Measurements from ENCODE around the gene NTRK2.
"Not testable (repeated sequence)": the region's sequence is repeated elsewhere in the genome, so short reads cannot be mapped to it uniquely, and the experiment has no call there.

The NTRK2 gene

DNA sequence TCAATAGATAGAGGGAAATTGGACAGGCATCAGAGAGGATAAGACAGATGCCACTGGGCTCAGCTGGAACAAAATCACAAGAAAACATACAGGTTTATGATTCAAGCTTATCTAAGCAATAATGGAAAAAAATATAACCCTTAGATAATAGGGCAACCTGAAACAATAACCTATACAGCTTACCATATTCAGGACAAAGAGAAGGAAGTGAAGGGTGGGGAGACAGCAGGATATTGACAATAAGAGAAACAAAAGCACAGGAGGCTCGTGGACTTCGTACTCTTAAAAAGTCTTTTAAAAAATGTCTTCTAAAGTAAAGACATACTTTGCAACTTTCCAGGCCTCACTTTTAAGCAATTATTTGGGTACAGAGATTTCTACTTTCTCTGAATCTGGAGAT, 225.3 kb downstream of the NTRK2 start:
- DNase-seq (ENCODE audit: low read depth): no peak

DNA sequence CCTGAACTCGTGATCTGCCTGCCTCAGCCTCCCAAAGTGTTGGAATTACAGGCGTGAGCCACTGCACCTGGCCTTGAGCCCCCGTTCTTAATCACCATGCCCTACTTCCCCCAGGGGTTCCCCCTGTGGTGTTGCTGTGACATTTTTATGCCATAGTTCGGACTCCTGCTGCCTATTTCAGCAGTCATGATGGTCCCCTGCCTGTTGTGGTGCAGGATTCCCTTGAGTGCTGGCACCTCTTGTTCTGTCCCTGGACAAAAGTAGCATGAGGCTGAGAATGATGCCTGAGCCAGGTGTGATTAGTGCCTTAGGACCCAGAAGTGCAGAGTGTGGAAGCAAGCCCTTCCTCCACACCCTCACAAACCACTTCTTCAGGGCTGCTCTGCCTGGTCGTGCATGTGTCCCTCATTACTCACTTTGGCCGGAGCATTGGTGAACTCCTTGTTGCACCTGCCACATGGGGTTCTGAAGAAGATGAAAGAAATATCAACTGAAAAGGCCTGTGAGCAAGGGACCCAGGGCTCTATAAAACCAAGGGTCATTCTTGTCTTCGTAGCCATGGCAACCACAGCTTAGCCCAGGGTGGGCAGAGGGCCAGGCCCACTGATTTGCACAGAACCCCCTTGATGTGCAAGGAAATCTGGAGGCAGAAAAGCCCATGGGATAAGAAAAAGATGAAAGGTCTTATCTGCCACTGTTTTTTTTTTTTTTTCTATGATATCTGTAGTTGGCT, 228.0 kb downstream of the NTRK2 start:
- DNase-seq (ENCODE audit: low read depth): no peak

DNA sequence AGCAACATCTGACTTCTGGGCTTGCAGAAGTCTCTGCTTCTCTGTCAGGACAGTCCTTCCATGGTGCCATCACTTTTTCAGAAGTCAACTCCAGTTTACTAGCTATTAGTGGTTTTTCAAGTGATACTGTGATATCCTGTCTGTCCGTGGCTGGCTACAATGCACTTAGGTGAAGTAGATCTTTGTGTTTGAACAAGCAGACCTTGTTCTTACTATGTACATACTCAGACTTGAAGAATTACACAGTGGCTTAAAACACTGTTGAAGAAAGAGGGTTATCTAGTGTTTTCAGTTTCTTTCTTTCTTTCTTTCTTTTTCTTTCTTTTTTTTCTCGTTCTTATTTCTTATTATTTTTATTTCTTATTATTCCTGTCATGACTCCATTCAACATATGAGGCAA, 228.7 kb downstream of the NTRK2 start:
- DNase-seq (ENCODE audit: low read depth): no peak

DNA sequence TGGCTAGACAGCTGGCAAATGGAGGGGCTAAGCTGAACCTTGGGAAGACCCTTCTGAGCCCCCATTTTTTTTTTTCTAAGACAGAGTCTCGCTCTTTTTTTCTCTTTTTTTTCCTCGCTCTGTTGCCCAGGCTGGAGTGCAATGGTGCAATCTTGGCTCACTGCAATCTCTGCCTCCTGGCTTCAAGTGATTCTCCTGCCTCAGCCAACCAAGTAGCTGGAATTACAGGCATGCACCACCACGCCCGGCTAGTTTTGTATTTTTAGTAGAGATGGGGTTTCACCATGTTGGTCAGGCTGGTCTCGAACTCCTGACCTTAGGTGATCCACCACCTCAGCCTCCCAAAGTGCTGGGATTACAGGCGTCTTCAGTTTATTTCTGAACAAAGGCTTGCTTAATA, 229.1 kb downstream of the NTRK2 start:
- DNase-seq (ENCODE audit: low read depth): not testable (repeated sequence)

DNA sequence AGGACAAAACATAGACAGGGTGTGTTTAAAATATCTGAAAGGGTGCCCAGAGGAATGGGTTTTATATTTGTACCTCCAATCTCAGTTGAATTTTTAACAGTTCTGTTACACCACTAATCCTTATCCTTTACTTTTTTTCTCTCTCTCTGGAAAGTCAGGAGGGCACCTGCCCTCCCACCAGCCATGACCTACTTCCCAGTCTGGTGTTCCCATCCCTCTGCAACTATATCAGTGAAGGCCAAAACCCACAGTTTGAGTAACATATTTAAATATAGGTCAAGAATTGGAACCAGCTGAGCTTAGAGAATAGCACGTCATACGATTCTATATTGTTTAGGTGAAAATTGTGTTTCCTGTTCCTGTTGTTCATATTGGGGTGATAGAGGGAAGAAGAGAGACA, 229.8 kb downstream of the NTRK2 start:
- no peak for DNase-seq (ENCODE audit: low read depth)

DNA sequence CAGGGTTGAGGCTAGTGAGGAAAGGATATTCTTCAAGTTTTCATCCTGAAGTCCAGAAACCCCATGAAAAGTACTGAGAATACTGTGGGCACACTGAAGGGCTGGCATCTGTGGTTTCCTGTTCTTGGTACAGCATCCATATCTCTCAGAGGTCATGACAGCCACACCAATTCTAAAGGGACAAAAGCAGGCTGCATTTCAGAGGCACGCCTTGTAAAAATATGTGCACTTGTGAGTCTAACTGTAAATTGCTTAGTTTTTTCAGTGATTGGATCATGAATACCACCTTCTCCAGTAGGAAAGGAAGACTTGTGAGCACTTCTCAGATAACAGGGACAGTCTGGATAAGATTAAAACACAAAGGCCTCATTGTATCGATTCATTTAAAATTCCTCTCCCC, 230.9 kb downstream of the NTRK2 start:
- DNase-seq (ENCODE audit: low read depth): no peak

DNA sequence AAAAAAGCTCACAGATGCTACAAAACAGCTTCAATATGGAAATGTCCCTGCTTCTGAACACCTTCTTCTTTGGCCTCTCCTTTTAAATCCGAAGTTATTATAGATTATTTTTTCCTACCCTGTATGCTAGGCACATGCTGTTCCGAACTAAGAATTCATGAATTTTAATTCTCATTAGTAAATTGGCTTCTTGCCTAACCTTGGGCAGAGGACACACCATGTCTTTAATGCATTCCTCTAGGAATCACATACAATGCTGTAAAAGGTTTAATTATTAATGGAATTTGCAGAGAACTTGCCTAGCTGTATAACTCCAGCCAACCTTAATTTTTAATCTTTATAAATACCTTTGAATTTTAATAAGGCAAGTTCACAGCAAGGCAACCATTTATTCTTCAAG, 234.4 kb downstream of the NTRK2 start:
- DNase-seq (ENCODE audit: low read depth): no peak

DNA sequence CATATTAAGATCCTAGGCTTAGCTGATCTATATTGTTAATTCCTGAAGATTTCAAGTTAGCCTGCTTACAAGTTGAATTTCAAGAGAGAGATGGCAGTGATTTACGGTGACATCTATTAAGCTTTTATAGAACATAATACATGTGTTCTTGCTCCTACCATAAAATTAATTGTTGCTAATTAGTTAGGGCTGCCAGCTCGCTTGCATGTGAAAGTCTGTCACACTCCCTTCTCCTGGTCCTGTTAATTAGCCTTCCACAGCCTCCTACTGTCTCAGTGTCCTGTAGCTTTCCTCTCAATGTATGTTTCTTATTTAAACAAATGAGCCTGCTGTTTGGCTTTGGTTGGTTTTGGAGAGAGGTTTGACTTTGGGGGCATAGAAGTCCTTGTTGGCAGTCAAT, 247.2 kb downstream of the NTRK2 start:
- no peak for DNase-seq (ENCODE audit: low read depth)

DNA sequence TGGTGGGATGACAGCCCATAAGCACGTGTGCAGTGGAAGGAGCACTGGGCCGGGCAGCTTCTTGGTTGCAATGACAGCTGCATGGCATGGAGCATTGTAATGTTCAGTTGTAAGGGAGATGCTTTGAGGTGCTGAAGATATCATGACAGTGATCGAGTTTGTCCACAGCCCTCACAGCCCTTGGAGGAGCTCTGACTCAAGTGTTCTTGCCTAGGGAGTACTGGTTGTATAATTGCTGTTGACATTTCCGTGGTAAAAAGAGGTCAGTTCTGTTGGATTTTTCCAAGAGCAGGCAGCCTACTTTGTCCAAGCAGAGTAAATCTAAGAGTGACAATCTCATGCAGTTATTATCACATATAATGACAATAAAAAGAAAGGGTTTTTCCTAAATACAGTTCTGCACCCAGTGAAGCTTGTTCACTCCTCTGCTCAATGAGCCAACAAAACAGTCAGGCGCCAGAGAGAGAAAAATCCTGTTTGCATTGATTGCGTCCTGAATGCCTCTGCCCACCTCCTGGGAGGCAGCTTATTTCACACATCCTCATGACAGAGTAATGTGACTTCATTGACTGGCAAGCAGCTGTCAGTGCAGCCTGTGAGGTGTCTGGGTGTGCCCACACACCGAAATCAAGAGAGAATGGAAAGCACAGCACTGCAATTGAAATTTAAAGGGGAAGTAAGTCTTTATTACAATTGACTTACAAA, 248.0 kb downstream of the NTRK2 start:
- no peak for DNase-seq (ENCODE audit: low read depth)

DNA sequence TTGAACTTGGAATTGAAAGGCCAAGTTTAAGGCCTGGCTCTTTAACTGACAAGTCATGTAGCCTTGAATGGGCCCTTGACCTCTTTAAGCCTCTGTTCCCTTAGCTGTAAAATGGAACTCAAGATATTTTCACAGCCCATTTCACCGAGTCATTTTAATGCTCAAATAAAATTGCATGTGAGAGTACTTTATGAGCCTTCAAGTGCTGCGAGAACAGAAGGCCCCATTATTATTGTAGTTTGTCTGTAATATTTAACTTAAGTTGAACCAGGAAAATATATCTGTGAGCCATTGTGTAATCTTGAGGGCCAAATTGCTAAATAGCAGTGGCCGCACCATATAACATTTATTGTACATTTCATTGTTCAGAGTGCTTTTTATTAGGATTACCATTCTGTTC, 249.9 kb downstream of the NTRK2 start:
- DNase-seq (ENCODE audit: low read depth): no peak

DNA sequence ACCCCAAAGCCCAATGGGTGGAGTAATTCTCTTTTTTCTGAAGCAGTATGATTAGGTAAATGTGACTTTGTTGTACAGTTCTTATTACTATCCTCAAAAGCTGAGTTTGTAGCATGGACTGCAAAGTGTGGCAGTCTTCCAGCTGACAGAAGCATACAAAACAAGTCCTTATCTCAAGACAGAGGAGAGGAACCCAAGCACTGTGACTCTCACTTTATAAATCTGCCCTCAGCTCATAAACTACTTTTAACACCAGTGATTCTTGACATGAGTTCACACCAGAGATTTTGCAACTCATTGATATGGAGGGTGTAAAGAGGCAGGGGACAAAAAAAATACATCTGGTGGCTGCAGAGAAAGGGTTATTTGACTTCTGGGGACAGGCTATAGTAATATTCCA, 251.6 kb downstream of the NTRK2 start:
- DNase-seq (ENCODE audit: low read depth): no peak

DNA sequence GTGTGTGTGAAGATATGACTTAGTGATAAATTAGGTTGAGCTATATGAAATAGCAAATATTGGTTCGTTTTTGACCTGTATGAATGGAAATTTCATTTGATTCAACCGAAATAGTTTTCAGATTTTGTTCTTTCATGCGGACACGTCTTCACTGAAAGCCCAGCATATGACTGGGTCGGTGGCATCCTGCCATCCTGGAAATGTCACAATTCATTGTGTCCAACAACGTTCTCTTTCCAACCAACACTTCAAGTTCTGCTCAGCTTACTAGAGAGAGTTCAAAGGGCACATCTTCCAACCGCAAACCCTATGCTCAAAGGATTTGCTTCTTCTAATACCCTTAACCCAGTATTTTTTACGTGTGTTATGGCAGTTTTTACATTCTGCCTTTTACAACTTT, 252.5 kb downstream of the NTRK2 start:
- DNase-seq (ENCODE audit: low read depth): peak; percentile 9

DNA sequence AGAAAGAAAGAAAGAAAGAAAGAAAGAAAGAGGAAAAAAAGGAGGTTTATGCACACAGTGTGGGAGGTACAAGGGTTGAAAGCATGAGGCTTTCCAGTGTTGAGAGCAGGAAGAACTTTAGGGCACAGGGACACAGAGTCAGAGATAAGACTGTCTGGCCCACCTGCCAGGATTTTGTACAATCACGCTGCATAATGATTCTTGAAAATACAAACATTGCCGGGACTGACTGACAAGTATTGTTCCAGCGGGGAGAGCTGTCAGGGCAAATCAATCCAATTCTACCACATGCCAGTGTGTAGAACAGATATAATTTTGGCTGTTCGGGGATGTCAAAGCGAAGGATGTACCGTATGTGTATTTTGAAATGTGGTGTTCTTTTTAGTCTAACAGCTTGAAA, 254.7 kb downstream of the NTRK2 start:
- no peak for DNase-seq (ENCODE audit: low read depth)

DNA sequence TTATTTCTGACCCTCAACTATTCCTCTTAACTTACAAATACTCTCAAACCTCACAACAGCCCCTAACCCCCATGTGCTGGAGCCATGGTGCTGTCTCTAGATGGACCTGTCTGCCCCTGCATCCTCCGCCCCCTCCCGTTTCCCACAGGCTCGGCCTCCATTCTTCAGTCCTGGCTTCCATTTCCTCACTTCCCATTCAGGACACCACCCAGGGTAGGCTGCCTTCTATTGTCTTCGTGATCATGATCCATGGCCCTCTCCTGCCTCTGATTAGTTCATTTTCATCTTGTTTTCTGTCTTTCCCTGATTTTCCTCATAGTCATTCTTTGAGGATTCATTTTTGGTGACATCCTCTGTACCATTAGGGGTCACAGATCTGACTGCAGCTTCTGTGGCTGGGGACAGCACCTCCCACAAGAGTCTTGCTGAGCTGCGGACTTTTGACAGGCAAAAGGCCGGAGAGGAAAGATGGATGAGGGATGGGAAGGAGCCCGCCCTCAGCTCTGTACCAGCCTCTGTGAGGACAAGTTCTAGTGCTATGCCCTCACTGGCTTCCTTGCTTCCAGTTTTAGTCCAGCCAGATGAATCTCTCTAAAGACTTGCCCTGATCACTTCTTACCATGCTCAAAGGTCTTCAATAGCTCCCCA, 255.8 kb downstream of the NTRK2 start:
- no peak for DNase-seq (ENCODE audit: low read depth)

DNA sequence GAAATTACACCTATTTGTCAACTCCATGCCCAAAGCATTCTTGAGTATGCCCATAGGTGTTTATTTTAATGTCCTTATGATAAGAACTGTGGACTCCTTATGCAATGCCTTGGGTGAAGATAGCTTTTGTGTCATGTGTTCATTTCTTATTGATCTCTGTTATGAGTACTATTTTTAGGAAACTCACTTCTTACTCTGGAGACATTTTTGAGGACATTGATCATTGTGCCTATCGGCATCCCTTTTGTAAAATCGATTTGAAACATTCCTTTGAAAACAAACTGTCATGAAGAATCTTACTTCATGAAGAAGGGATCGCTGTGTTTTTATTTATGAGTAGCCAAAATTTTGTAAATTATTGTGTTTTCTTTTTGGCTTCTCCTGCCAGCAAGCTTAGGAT, 257.3 kb downstream of the NTRK2 start:
- no peak for DNase-seq (ENCODE audit: low read depth)

DNA sequence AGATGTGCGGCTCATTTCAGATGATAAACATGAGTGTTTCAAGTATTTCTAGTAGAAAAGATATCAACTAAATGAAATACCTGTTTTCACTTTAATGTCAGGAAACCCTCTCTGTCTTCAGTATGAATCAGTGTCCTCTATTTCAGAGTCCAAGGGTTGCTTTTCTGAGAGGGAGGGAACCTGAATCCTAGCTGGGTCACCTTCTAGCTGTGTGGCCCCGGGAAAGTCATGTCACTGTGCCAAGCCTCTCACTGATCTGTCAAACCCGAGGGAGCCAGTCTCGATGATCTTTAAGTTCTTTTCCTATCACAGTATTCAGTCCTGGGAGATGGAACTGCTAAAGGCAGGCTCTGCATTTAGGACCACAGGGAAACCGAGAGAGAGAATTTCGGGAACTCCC, 258.9 kb downstream of the NTRK2 start:
- no peak for DNase-seq (ENCODE audit: low read depth)

DNA sequence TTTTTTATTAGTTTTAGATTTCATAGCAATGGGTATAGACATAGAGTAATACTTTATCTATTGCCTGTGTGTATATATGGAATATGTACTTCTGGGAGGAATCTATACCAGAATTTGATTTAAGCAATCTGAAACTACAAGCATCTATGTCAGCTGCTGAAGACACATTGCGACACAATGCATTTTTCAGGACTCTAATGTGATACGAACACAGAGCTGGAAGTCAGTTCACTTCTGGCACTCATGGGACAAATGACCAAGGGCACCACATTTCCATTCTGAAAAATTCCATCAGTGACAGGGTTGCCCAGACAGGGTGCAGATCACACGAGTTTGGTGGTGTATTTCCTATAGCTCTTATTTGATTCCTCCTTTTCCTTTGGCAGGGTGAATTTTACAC, 259.5 kb downstream of the NTRK2 start:
- no peak for DNase-seq (ENCODE audit: low read depth)

DNA sequence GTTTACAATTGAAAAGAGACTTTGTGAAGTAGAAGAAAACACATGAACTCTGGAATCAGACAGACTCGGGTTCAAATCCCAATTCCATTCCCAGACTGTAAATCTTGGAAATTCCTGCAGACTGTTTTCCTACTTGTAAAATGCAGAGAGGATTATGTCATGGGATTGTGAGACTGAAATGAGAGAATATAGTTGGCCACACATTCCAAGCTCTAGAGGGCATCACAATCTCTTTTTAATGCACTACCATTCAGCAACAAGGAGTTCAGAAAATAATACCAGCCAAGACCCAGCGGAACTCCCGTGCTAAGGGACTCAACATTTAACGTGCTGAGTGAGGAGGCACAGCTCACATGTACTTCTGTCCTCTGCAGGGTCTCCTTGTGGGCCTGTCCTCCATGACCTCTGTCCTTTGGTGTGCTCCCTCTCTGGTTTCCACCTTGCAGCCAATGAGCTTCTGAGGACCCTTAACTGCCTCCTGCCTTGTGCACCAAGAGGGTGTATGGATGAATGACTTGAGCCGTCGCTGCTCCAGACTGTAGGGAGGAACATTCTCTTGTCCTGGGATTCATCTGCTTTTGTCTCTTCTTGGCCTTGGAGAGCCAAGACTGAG, 263.5 kb downstream of the NTRK2 start:
- no peak for DNase-seq (ENCODE audit: low read depth)

DNA sequence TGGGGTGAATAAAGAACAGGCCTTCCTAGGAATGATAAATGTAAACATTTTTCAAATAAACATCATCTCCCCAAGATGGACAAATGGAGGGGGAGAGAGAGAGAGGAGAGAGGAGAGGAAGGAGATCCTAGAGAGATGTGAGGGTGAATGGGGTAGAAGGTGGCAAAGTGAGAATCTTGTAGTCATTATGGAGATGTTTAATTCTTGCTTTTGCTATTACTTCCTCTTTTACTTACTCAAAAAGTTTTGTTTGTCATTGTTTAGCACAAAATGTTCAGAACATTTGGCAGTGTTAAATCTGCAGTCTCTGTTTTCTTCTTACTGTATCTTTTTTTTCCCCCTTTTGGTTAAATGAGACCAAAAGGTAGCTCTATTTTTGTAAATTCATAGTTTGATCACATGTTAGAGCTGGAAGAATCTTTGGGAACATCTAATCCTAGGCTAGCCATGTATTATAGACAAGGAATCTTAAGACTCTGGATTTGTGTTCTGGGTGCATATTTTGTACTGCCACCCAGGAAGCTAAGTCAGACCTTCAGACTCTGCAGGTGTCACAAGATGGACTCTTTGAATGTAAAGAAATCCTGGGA, 266.1 kb downstream of the NTRK2 start:
- no peak for DNase-seq (ENCODE audit: low read depth)

DNA sequence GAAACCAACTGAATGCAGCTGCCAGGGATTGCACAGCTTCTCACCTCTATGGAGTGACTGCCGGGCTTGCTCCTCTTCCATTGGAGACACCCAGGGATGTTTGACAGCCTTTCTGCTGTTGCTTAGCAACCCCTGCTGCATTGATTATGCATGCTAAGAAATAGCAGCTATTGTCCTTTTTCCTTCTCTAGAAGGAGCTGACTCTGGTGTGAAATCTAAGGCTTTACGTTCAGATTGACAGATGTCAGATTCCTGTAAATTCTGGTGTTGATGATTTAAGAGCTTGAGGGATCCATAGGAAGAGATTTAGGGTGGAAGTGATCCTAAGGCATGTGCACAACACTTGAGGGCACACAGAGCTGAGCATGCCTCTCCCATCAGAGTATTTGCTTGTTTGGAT, 267.7 kb downstream of the NTRK2 start:
- DNase-seq (ENCODE audit: low read depth): no peak

DNA sequence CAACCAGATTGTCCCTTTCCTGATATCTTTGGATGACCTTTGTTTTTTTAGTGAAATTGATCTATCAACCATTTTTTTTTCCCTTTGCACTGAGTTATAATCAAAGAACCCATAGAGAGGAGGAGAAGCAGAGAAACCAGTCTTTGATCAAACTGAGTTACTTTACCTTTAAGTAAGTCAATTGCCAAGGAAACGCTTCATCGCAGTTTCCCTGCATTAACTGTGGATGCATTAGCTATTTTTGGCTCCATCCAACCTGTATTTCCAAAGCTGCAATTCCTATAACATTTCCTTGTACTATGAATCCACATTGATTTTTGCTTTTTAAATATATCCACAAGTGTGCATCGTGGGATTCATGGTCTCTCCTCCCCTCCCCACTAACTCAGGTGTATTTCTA, 268.1 kb downstream of the NTRK2 start:
- no peak for DNase-seq (ENCODE audit: low read depth)

DNA sequence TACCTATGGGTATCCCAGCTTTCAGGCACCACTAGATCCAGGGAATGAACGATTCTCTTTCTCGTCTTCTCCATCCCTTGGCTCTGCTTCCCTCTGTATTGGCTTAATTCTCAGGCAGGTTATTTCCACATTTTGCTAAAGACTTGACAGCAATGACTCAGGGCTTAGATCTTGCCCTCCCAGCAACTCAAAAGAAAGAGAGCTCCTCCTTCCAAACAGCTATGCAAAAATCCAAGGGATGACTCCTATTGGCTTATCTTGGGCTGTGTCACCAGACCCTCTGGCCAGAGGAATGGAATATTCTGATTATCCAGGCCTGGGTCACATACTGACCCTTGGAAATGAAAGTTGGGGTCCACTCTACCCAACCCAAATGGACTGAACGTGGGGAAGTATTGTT, 270.2 kb downstream of the NTRK2 start:
- no peak for DNase-seq (ENCODE audit: low read depth)

DNA sequence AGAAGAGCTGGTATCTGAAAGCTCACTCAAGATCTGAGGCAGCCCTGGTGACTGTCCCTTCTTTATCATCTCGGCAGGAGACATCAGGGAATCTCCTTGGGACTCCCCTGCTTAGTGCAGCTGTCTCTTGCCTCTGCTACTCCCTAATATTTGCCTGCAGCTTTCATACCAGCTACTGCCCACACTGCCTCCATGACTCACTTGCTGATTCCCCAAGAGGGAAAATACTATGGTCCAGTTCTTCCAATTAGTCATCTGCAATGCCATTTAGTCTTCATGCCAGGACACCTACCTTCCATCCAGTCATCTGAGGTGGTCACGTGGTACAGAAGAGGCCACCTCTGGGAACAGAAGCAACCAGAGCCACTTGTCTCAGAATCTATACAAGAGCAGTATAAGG, 270.8 kb downstream of the NTRK2 start:
- DNase-seq (ENCODE audit: low read depth): peak; percentile 4
